H54 (cell line): ENCODE results near the gene RRH.
"Not testable (repeated sequence)": the region's sequence is repeated elsewhere in the genome, so short reads cannot be mapped to it uniquely, and the experiment has no call there.

Experiments used
- DNase-seq: peaks from one replicate; pipeline ENCODE4 v3.0.0; 2011; ENCODE audit warnings: low spot score, mixed read lengths; ENCODE audit not compliant: insufficient read length
- FAIRE-seq: peaks from 3 replicates; lab custom pipeline; 2011; peaks lifted over from hg19 to GRCh38; lab: Jason Lieb, UNC
- POLR2A ChIP-seq: IDR thresholded peaks from 2 replicates; pipeline ENCODE4 v1.6.1; 2011; ENCODE audit warnings: low read depth, mild to moderate bottlenecking, low read length

The RRH gene

DNA sequence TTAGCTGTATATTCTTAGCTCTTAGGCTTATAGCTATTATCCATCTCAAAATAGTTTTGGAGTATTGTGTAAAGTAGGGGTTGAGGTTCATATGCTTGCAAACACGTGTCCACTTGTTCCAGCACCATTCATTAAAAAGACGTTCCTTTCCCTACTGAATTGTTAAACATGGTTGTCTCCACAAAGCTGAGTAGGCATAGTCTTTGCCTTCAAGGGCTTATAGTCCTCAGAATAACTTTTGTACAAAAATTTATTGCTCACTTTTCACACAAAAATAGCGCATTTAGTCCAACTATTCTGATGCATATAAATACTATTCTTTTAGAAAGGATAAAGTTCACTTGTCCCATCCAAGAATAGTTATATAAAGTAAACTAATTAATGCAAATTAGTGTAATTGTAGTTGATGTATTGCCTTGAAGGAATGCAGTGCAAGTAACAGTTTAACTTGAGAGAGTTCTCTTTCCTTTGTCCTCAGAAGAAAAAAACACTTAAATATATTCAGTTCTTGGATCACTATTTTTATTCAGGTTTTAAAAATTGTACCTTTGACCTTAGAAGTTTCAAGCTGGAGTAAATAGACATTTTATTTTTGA lies 34.2 kb downstream of the RRH start:
- no peak for DNase-seq
- no peak for TF ChIP-seq POLR2A
- no peak for FAIRE-seq

DNA sequence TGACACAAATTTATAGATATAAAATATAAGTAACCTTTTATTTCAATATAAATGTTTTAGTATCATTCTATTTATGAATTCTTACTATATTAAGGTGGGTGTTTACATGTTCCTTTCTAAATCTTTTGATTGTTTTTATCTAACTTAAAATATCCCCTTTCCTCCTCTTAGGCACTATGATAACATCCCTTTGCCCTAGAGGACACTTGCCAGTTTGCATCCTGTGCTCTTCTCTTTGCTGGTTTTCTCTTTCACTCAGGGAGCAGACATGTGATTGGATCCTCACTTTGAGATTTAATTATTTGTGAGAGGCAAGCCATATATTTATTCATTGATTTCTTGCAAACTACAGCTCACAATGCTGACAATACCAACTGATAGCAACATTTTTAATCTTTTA lies 36.4 kb downstream of the RRH start:
- TF ChIP-seq POLR2A = no peak
- FAIRE-seq = no peak

GRCh38 chr4:109870061-109870460 lies 42.3 kb downstream of the RRH start:
- no peak for TF ChIP-seq POLR2A
- FAIRE-seq (no peak), DNase-seq (no peak)

More for the DNA sequence above, 36.4 kb downstream of the RRH start:
- DNase-seq = no peak

DNA sequence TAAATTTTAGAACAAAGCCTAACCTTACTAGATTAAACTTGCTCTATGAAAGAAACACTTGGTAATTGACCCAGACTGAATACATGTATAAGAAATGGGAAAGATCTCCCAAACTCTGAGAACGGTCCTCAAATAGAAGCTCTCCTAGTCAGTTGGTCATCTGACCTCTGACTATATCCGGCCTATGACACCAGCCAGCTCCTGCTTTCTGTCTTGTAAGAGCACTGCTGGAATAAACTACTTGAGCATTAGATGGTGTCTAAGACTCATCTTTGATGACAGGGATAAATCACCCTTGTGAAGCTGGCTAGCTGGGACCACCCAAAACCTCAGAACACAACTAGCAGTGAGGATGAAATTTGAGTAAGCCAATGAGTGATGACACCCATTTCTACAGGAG lies 44.3 kb downstream of the RRH start:
- no peak for DNase-seq
- no peak for TF ChIP-seq POLR2A
- FAIRE-seq = no peak

- no peak for FAIRE-seq
- DNase-seq = no peak
- TF ChIP-seq POLR2A = no peak
These were observed 45.3 kb downstream of the RRH start for GRCh38 chr4:109872950-109873656.

DNA sequence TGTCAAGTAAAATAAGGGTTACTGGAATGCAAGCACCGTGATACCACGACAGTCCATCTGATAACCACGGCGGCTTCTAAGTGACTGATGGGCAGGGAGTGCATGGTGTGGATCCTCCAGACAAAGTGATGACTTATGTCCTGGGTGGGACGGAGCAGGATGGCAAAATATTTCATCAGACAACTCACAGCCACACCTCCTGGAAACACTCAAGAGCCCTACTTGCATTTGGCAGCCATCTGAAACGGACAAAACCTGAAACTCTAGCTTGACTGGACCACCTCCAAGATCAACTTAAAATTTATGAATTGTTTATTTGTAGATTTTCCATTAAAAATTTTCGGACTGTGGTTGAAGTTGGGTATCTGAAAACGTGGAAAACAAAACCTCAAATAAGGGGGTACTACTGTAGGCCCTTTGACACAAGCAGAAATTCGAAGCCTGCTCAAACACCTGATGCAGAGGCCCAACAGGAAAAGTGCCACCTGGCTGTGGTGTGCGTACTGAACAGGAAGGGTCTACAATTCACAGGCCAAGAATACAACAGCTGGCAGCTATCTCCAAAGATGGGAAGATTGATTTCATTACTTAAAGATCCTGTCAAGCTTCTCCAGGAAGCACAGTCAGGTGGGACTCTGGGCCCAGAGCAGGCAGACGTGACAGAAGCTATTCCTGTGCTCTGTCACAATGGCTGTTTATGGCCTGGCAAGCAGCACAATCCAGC lies 46.2 kb downstream of the RRH start:
- no peak for FAIRE-seq
- no peak for TF ChIP-seq POLR2A
- DNase-seq = no peak

- no peak for TF ChIP-seq POLR2A
- DNase-seq = no peak
- FAIRE-seq = no peak
These were observed 47.3 kb downstream of the RRH start for GRCh38 chr4:109875106-109875505.

DNA sequence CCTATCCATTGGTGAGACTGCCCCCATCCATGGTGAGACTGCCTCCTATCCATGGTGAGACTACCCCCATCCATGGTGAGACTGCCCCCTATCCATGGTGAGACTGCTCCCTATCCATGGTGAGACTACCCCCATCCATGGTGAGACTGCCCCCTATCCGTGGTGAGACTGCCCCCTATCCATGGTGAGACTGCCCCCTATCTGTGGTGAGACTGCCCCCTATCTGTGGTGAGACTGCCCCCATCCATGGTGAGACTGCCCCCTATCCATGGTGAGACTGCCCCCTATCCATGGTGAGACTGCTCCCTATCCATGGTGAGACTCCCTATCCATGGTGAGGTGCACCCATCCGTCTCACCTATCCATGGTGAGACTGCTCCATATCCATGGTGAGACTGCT lies 47.8 kb downstream of the RRH start:
- not testable (repeated sequence) for FAIRE-seq, DNase-seq

GRCh38 chr4:109876634-109877265 lies 49.0 kb downstream of the RRH start:
- DNase-seq (no peak), FAIRE-seq (no peak)
- TF ChIP-seq POLR2A = no peak

- DNase-seq (no peak), FAIRE-seq (no peak)
These were observed 49.6 kb downstream of the RRH start for GRCh38 chr4:109877400-109877799.

DNA sequence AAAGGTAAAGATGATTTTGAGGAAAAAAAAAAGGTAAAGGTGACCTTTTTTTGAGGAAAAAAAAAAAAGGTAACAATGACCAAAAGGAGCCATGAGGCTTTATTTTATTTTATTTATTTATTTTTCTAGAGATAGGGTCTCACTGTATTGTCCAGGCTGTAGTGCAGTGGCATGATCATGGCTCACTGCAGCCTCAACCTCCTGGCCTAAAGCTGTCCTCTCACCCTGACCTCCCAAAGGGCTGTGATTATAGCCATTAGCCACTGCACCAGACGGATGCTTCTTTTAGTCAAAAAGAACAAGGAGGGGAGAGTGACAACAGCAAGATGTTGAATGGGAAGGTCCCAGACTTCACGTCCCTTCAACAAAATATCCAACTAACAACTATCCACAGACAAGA lies 50.6 kb downstream of the RRH start:
- TF ChIP-seq POLR2A = no peak
- FAIRE-seq = no peak
- no peak for DNase-seq

More at GRCh38 chr4:109877400-109877799, 49.6 kb downstream of the RRH start:
- no peak for TF ChIP-seq POLR2A

DNA sequence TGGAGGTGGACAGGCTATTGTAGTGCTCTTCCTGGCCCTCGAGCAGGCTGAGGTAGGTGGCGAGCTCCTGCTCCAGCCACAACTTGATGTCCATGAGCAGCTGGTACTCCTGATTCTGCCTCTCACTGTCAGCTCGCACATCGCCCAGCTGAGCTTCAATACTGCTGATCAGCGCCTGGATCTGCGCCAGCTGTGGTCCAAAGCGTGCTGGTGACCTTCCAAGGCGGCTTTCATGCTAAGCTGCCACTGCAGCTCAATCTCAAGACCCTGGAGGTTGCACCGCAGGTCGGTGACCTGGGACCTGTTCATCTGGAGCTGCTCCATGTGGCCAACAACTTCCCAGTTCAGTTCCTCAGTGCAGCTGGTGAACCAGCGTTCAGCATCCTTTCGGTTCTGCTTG lies 51.3 kb downstream of the RRH start:
- FAIRE-seq (no peak), DNase-seq (no peak)
- no peak for TF ChIP-seq POLR2A

DNA sequence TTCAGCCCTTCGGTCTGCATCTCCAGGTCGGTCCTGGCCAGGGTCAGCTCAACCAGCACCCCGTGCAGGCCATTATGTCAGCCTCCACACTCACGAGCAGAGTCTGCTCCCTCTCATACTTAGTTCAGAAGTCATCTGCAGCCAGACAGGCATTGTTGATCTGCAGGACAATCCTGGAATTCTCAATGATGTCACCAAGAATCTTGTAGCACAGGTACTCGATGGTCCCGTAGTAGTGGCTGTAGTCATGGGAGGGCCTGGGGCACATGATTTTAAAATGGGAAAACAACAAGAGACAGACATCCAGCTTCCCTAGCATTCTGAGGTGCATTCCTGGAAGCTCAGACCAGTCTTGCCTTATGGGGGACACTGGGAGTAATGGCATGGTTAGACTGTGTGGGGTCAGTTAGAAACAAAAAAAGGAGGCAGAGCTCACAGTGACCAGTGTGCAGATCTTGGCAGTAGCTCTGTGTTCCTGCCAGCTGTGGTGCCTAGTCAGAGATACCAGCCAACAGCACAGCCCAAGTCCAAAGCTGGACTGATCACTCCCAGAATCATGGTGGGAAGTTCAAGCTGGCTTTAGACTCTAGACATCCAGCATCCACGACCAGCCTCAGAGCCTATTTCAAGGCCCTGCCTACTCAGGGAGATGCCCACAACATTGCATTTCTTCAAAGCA lies 52.0 kb downstream of the RRH start:
- FAIRE-seq (no peak), DNase-seq (no peak)
- TF ChIP-seq POLR2A = no peak
